Mesenchymal stem cell (in vitro differentiated cells and primary cell): Measurements from ENCODE around the gene CD74.

ENCODE experiments used
- DNase-seq: peaks from one replicate; pipeline ENCODE4 v3.0.0-alpha.2; 2013
- H2AFZ ChIP-seq: one replicate; pipeline ENCODE4 v1.6.1; 2013; ENCODE audit warnings: low read depth, mild to moderate bottlenecking, control low read depth, inconsistent platforms, low read length, moderate library complexity
- H2AK5ac ChIP-seq: 2 replicates; pipeline ENCODE4 v1.6.1; 2013; ENCODE audit warnings: low read length, moderate library complexity, mild to moderate bottlenecking, inconsistent platforms; ENCODE audit not compliant: severe bottlenecking
- H2BK120ac ChIP-seq: one replicate; pipeline ENCODE4 v1.6.1; 2013; ENCODE audit warnings: low read depth, mild to moderate bottlenecking, inconsistent platforms, low read length, moderate library complexity
- H2BK12ac ChIP-seq, 2 experiments: one replicate each; pipeline ENCODE4 v1.6.1; 2013; ENCODE audit warnings: inconsistent platforms in 2 of 2, low read length in 2 of 2, mild to moderate bottlenecking in 2 of 2, moderate library complexity in 2 of 2, control low read depth in 1 of 2
- H2BK15ac ChIP-seq: one replicate; pipeline ENCODE4 v1.6.1; 2013; ENCODE audit warnings: mild to moderate bottlenecking, low read depth, inconsistent platforms; ENCODE audit not compliant: poor library complexity, severe bottlenecking
- H2BK5ac ChIP-seq: 2 replicates; pipeline ENCODE4 v1.6.1; 2013; ENCODE audit warnings: low read depth, mild to moderate bottlenecking, low read length, control low read depth, inconsistent platforms; ENCODE audit not compliant: poor library complexity, severe bottlenecking
- H3K14ac ChIP-seq, 2 experiments: one replicate each; pipeline ENCODE4 v1.6.1; 2013; ENCODE audit warnings: inconsistent platforms in 2 of 2, low read length in 2 of 2, control low read depth in 1 of 2, mild to moderate bottlenecking in 1 of 2, moderate library complexity in 1 of 2
- H3K18ac ChIP-seq, 2 experiments: one replicate each; pipeline ENCODE4 v1.6.1; 2013; ENCODE audit warnings: inconsistent platforms in 2 of 2, low read length in 2 of 2, control low read depth in 1 of 2, low read depth in 1 of 2, mild to moderate bottlenecking in 1 of 2
- H3K23ac ChIP-seq, 2 experiments: one replicate each; pipeline ENCODE4 v1.6.1; 2013; ENCODE audit warnings: inconsistent platforms in 2 of 2, low read length in 2 of 2, mild to moderate bottlenecking in 2 of 2, moderate library complexity in 2 of 2, control low read depth in 1 of 2
- H3K27ac ChIP-seq: 2 replicates; pipeline ENCODE4 v1.5.1; 2013; ENCODE audit warnings: mild to moderate bottlenecking, moderate library complexity, low read length, control low read depth, inconsistent platforms; ENCODE audit not compliant: poor library complexity, severe bottlenecking
- H3K27me3 ChIP-seq, 2 experiments: 2 replicates each; pipeline versions ENCODE4 v1.6.1 to v1.7.0; 2013; ENCODE audit warnings: low read length in 2 of 2, mild to moderate bottlenecking in 2 of 2, moderate library complexity in 2 of 2, control low read depth in 1 of 2, inconsistent platforms in 1 of 2; ENCODE audit not compliant: control insufficient read depth in 1 of 2, insufficient read depth in 1 of 2
- H3K36me3 ChIP-seq, 2 experiments: 2 replicates each; pipeline versions ENCODE4 v1.6.1 to v1.7.0; 2013; ENCODE audit warnings: low read length in 2 of 2, control low read depth in 1 of 2, inconsistent platforms in 1 of 2, low read depth in 1 of 2, mild to moderate bottlenecking in 1 of 2; ENCODE audit not compliant: insufficient read depth in 2 of 2, control insufficient read depth in 1 of 2
- H3K4ac ChIP-seq, 2 experiments: one replicate each; pipeline ENCODE4 v1.6.1; 2013; ENCODE audit warnings: inconsistent platforms in 2 of 2, low read length in 2 of 2, mild to moderate bottlenecking in 2 of 2, moderate library complexity in 2 of 2, control low read depth in 1 of 2, low read depth in 1 of 2
- H3K4me1 ChIP-seq: 2 replicates; pipeline ENCODE4 v1.6.1; 2013; ENCODE audit warnings: low read depth, low read length, control low read depth; ENCODE audit not compliant: control insufficient read depth, insufficient read depth
- H3K4me2 ChIP-seq: 2 replicates; pipeline ENCODE4 v1.6.1; 2013; ENCODE audit warnings: low read length, mild to moderate bottlenecking, inconsistent platforms; ENCODE audit not compliant: poor library complexity, severe bottlenecking
- H3K4me3 ChIP-seq, 2 experiments: 2 replicates each; pipeline versions ENCODE4 v1.5.1 to v1.7.0; 2013; ENCODE audit warnings: low read length in 2 of 2, mild to moderate bottlenecking in 2 of 2, control low read depth in 1 of 2, low read depth in 1 of 2; ENCODE audit not compliant: insufficient read depth in 1 of 2
- H3K79me1 ChIP-seq: replicated peaks from 2 replicates; pipeline ENCODE4 v1.6.1; 2013; ENCODE audit warnings: mild to moderate bottlenecking, control low read depth, low read length, inconsistent platforms; ENCODE audit not compliant: poor library complexity, severe bottlenecking
- H3K9ac ChIP-seq: 2 replicates; pipeline ENCODE4 v1.7.0; 2013; ENCODE audit warnings: mild to moderate bottlenecking, low read length, moderate library complexity
- H3K9me3 ChIP-seq: 2 replicates; pipeline ENCODE4 v1.7.0; 2013; ENCODE audit warnings: mild to moderate bottlenecking, low read length; ENCODE audit not compliant: control insufficient read depth
- H4K8ac ChIP-seq: one replicate; pipeline ENCODE4 v1.6.1; 2013; ENCODE audit warnings: inconsistent platforms, mild to moderate bottlenecking, low read length, moderate library complexity
- H4K91ac ChIP-seq: one replicate; pipeline ENCODE4 v1.6.1; 2013; ENCODE audit warnings: mild to moderate bottlenecking, low read length, inconsistent platforms
- WGBS: methylation state at CpG from one replicate; pipeline ENCODE4 v1.1.7; 2013; ENCODE audit warnings: mixed read lengths; 5-methylcytosine and 5-hydroxymethylcytosine counted together

CD74 gene

GRCh38 chr5:150397146-150397781, 15.4 kb downstream of the CD74 start:
- Histone ChIP-seq H4K8ac (no peak overlapping the region), H4K91ac (no peak overlapping the region), H2BK120ac (no peak overlapping the region), H3K9me3 (no peaks in the 10 kb centered on the region), H3K14ac (no peak overlapping the region), H3K4me3 (no peak overlapping the region), H2AK5ac (no peak overlapping the region), H2AFZ (no peak overlapping the region), H2BK12ac (no peak overlapping the region), H3K27ac (no peak overlapping the region), H3K27me3 (no peaks in the 10 kb centered on the region), H3K18ac (no peak overlapping the region), H3K23ac (no peak overlapping the region), H3K79me1 (peaks cover 4% of the 10 kb centered on the region), H2BK15ac (no peak overlapping the region), H3K4me2 (no peak overlapping the region), H3K4me1 (peaks cover 13% of the 10 kb centered on the region), H2BK5ac (no peak overlapping the region), H3K4ac (no peak overlapping the region), H3K9ac (no peak overlapping the region), H3K36me3 (peaks cover 86 to 90% of the 10 kb centered on the region in 2 experiments)
- DNase-seq, result peak; percentile 40
- WGBS, result 90% methylated on average over 14 of the region's 14 CpGs

- H3K18ac ChIP-seq, result no peak overlapping the region
- 99% methylated on average over 7 of the region's 7 CpGs for WGBS
- no peak overlapping the region for H2BK5ac ChIP-seq
- H3K36me3 ChIP-seq, result peaks cover 88 to 93% of the 10 kb centered on the region in 2 experiments
- H3K4ac ChIP-seq, result no peak overlapping the region
- H3K9me3 ChIP-seq, result no peaks in the 10 kb centered on the region
- no peak overlapping the region for H3K27ac ChIP-seq
- H2AK5ac ChIP-seq, result no peak overlapping the region
- H3K4me3 ChIP-seq, result no peak overlapping the region
- peaks cover 13% of the 10 kb centered on the region for H3K4me1 ChIP-seq
- peaks cover 4% of the 10 kb centered on the region for H3K79me1 ChIP-seq
- no peak overlapping the region for H2BK120ac ChIP-seq
- no peak overlapping the region for H3K23ac ChIP-seq
- no peak overlapping the region for H4K8ac ChIP-seq
- H3K14ac ChIP-seq, result no peak overlapping the region
- DNase-seq, result no peak
- H2AFZ ChIP-seq, result no peak overlapping the region
- H2BK12ac ChIP-seq, result no peak overlapping the region
- no peak overlapping the region for H4K91ac ChIP-seq
- H2BK15ac ChIP-seq, result no peak overlapping the region
- H3K4me2 ChIP-seq, result no peak overlapping the region
- no peaks in the 10 kb centered on the region for H3K27me3 ChIP-seq
- no peak overlapping the region for H3K9ac ChIP-seq
Observed at GRCh38 chr5:150396267-150396666, 16.4 kb downstream of the CD74 start.

- peaks cover 88 to 94% of the 10 kb centered on the region in 2 experiments for H3K36me3 ChIP-seq
- no peak for DNase-seq
- no peak overlapping the region for H3K9ac ChIP-seq
- no peak overlapping the region for H3K4me3 ChIP-seq
- H3K18ac ChIP-seq, result no peak overlapping the region
- no peak overlapping the region for H2AFZ ChIP-seq
- H3K27me3 ChIP-seq, result no peaks in the 10 kb centered on the region
- H3K14ac ChIP-seq, result no peak overlapping the region
- H2AK5ac ChIP-seq, result no peak overlapping the region
- H3K9me3 ChIP-seq, result no peaks in the 10 kb centered on the region
- H2BK5ac ChIP-seq, result no peak overlapping the region
- no peak overlapping the region for H4K8ac ChIP-seq
- H3K4me2 ChIP-seq, result no peak overlapping the region
- H3K23ac ChIP-seq, result no peak overlapping the region
- H3K4ac ChIP-seq, result no peak overlapping the region
- no peak overlapping the region for H2BK15ac ChIP-seq
- no peak overlapping the region for H4K91ac ChIP-seq
- no peak overlapping the region for H2BK12ac ChIP-seq
- 92% methylated on average over 2 of the region's 2 CpGs for WGBS
- peaks cover 13% of the 10 kb centered on the region for H3K4me1 ChIP-seq
- H3K79me1 ChIP-seq, result peaks cover 7% of the 10 kb centered on the region
- no peak overlapping the region for H2BK120ac ChIP-seq
- no peak overlapping the region for H3K27ac ChIP-seq
Observed at GRCh38 chr5:150395688-150395975, 17.1 kb downstream of the CD74 start.

- Histone ChIP-seq H4K8ac (no peak overlapping the region), H3K4ac (no peak overlapping the region), H2AK5ac (no peak overlapping the region), H2BK120ac (no peak overlapping the region), H3K79me1 (peaks cover 7% of the 10 kb centered on the region), H3K27me3 (no peaks in the 10 kb centered on the region), H3K14ac (no peak overlapping the region), H2AFZ (no peak overlapping the region), H2BK5ac (no peak overlapping the region), H3K9me3 (no peaks in the 10 kb centered on the region), H3K4me2 (no peak overlapping the region), H3K27ac (no peak overlapping the region), H3K18ac (no peak overlapping the region), H3K4me3 (no peak overlapping the region), H2BK15ac (no peak overlapping the region), H2BK12ac (no peak overlapping the region), H3K23ac (no peak overlapping the region), H3K4me1 (peaks cover 13% of the 10 kb centered on the region), H3K36me3 (peaks cover 87 to 93% of the 10 kb centered on the region in 2 experiments), H3K9ac (no peak overlapping the region), H4K91ac (no peak overlapping the region)
- WGBS, result 90% methylated on average over 12 of the region's 13 CpGs
- DNase-seq, result no peak
Observed at GRCh38 chr5:150394912-150395687, 17.6 kb downstream of the CD74 start.
